ENCODE measurements around the gene FADS1.
A peak's percentile ranks its signal among the peaks of the same experiment; 100 is the strongest.

Gene FADS1
- 6.4 to 9.4 reads per million in 2 donors for total RNA-seq

DNA sequence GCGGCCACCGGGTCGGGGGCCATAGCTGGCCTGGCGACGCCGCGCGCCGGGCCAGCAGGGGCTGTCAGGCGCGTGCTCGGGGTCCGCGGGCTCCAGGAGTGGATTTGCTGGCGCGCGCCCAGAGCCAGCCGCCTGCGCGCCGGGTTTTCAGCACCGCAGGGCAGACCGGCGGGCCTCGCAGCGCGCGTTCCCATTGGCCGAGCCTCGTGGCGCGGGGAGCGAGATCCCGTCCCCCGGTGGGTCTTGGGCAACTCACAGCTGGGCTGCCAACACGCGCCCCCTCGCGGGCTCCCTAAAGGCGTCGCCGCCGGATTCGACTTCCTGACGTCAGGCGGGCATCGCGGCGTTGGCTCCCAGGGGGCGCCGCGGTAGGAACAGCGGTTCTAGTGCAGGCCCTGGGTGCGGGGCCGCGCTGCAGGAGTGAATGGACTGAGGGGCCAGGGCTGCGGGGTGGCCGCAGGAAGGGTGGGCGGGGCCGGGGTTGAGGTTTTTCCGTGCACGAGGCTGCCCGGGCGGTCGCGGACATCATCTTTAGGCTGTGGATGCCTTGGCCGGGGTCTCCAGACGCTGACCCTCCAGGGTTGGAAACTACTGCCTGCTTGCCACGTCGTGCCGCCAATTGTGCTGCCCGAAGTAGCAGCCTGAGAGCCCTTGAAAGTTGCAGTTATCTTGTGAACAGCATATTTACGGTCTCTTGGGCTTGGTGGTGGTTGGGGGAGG lies at the start of gene FADS1:
TSS of gene FADS1 (minus strand) at position 268 of the 720 bp plus-strand sequence. CDS start at position 194, 74 bp downstream.
- peak; percentile 75 for DNase-seq

DNA sequence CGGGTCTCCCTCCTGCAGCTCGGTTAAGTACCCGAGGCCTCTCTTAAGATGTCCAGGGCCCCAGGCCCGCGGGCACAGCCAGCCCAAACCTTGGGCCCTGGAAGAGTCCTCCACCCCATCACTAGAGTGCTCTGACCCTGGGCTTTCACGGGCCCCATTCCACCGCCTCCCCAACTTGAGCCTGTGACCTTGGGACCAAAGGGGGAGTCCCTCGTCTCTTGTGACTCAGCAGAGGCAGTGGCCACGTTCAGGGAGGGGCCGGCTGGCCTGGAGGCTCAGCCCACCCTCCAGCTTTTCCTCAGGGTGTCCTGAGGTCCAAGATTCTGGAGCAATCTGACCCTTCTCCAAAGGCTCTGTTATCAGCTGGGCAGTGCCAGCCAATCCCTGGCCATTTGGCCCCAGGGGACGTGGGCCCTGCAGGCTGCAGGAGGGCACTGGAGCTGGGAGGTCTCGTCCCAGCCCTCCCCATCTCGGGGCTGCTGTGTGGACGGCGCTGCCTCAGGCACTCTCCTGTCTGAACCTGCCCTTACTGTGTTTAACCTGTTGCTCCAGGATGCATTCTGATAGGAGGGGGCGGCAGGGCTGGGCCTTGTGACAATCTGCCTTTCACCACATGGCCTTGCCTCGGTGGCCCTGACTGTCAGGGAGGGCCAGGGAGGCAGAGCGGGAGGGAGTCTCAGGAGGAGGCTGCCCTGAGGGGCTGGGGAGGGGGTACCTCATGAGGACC lies 49.6 kb upstream of the FADS1 start:
- no peak for DNase-seq

DNA sequence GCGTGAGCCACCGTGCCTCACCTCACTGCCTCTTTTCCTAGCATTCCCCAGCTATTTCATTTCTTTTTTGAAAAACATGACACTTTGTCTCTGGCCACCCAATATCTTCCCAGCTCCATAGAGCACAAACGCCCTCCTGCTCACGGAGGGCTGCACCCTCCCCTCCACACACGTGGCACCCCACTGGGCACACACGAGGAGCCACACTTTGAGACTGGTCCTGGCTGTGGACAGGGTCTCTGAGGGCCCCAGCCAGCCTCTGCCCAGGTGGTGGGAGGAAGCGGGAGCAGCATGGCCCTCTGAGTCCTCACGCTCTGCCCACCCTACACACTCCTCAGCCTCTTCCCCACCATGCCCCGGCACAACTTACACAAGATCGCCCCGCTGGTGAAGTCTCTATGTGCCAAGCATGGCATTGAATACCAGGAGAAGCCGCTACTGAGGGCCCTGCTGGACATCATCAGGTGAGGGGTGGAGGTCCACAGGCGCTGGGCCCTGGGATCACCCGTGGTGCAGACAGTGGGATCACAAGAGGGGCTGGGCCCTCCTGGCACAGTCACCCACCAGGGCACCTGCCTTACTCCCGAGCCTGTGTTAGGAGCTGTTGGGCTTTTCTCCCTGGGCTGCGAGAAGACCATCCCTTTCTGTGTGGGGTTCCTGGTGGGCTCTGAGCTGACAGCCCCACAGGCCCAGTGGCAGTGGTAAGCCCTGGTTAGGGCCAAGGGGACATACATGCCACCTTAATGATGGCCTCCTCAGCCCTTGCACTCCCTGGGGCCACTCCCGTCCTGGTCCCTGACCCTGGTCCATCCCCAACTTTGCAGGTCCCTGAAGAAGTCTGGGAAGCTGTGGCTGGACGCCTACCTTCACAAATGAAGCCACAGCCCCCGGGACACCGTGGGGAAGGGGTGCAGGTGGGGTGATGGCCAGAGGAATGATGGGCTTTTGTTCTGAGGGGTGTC lies 48.3 kb upstream of the FADS1 start:
- DNase-seq: no peak

DNA sequence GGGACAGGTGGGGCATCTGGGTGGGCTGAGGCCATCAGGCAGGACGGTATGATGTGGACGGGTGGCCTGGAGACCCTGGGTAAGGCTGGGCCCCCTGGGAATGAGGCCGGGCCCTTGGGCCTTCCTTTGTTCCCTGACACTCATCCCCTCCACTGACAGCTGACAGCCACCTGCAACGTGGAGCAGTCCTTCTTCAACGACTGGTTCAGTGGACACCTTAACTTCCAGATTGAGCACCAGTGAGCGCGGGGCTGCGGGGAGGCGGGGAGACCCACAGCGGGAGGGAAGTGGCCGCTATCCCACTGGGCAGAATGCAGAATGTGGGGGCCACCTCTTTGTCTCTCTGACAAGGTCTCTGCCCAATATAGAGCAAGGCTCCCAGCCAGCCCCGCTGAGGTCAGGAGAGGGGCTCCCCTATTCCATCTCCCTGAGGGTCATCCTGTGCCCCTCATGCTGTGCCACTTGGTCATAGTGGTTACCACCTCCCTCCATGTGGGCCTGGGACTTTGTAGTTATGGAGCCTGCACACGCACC lies 46.8 kb upstream of the FADS1 start:
- DNase-seq: no peak

DNA sequence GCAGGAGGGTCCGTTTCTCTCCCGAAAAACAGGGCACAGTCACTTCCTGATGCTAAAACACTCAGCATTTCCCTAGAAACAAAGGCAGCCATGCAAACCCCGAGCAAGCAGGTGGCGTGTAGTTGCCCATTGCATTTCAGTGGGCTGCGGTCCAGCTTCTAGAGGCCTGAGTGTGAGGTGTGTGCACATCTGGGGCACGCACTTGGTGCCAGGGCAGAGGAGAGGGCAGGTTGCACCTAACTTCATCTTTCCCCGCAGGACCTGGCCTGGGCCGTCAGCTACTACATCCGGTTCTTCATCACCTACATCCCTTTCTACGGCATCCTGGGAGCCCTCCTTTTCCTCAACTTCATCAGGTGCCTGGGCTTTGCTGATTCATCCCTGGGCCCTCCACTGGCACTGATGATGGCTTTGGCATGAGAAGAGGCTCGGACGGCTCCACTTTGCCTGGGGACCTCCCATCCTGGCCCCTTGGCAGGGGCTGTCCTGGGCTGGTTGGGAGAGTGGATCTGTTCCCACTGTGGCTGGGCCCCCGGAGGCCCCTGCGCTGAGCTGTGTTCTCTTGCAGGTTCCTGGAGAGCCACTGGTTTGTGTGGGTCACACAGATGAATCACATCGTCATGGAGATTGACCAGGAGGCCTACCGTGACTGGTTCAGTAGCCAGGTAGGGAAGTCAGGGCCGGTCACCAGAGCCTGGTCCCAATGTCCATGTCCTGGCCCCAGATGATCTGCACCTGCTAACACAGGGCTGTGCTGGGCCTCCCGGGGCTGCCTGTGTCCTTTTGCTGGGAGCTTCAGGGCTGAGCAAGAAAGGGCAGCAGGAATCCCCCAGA lies 46.1 kb upstream of the FADS1 start:
- no peak for DNase-seq

DNA sequence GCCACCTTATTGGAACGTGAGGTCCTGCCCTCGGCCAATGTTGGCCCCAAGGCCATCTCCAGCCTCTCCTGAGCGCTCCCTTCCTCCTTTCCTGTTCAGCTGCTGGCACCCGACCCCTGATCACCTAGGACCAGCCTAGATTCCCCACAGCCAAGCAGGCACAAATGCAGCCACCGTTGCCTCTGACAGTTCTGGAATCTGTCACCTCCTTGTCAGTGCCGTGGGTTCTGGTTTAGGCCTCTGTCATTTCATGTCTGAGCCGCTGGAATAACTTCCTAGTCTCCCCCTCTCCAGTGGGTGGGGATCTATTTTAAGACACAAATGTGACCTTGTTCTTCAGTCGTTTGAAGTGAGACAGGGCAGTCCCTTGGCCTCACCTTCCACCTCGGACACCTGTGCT lies 44.8 kb upstream of the FADS1 start:
- DNase-seq: no peak

DNA sequence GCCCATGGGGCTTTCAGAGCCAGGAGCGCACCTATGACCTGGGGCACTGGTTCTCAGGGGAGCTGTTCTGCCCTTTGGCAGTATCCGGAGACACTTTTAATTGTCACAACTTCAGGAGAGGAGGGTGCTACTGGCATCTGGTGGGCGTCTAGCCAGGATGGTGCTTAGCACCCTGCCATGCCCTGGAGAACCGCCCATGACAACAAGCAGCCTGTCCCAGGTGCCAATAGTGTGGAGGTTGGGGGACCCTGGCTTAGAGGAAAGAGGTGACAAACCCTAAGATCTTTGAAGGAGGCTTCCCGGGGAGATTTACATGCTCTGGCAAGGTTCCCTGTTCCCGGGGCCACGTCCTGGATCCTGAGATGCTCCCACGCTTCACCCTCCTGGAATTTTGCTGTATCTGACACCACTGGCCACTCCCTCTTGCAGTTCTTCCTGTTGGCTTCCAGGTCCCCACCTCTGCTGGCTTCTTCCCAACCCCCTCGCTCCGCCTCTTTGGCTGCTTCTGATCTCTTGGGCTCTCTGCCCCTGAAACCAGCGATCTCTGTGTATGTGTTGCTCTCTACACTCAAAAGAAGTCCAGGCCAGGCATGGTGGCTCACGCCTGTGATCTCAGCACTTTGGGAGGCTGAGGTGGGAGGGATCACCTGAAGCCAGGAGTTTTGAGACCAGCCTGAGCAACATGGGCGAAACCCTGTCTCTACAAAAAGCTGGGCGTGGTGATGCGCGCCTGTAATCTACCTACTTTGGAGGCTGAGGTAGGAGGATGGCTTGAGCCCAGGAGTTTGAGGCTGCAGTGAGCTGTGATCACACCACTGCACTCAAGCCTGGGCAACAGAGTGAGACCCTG lies 43.5 kb upstream of the FADS1 start:
- DNase-seq: no peak

DNA sequence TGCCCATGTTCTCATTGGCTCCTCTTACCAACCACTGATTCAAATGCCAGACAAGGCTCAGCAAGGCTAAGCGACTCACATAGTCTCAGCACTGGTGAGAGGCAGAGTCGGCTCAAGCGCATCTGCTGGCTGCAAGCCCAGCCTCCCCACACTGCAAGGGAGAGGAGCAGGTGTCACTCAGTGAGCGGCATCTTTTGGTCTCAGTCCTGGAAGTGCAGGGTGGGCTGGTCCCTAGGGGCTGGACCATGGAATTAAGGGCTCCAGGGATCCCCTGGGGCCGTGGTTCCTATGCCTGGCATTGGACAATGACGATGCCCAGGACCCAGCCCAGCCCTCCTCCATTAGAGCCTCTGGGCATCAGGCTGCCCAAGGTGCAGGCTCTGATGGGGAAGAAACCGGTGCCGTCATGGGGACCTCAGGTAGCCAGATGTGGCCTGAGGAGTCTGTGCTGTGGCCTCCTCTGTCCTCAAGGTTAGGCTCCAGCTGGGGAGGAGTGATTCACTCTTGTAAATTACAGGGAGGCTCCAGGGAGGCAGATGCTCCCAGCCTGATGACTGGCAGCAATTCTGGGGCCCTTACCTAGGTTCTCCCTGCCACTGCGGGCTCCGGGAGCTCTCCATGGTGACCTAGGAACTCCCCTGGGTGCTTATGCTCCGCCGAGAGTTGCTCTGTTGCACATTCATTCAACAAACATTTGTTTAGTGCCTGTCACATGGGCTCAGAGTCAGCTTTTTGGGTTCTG lies 39.3 kb upstream of the FADS1 start:
- DNase-seq: no peak

DNA sequence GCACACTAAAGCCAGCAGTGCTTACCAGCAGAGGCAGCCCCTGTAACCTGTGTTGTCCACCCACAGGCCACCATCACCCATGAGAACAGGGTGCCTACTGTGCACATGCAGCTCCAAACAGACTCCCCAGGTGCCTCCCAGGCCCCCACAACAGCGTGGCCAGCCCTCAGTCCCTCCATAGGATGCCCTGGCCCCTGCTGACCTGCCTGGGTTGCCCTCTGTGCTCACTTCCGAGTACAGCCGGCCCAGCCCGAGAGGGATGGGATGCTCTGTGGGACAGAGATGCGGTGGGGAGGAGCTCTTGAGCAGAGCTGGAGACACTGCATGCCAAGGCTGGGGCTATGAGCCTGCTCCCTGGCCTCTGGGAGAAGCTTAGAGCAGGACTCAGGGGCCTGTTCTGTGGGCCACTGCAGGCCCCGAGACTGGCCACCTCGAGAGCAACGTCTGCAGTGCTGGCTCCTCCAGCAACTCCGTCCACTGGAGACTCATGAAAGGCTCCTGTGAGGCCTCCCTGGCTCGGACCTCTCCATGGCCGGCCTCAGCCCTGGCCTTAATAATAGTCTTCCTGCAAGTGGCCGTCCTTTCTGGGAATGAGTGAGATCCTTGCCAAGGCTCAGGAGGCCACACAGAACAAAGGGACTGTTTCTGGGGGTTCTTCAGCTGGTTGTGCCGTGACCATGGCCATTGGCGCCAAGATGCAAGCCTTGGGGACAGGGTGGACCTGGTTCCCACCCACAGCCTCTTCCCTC lies 38.3 kb upstream of the FADS1 start:
- no peak for DNase-seq

DNA sequence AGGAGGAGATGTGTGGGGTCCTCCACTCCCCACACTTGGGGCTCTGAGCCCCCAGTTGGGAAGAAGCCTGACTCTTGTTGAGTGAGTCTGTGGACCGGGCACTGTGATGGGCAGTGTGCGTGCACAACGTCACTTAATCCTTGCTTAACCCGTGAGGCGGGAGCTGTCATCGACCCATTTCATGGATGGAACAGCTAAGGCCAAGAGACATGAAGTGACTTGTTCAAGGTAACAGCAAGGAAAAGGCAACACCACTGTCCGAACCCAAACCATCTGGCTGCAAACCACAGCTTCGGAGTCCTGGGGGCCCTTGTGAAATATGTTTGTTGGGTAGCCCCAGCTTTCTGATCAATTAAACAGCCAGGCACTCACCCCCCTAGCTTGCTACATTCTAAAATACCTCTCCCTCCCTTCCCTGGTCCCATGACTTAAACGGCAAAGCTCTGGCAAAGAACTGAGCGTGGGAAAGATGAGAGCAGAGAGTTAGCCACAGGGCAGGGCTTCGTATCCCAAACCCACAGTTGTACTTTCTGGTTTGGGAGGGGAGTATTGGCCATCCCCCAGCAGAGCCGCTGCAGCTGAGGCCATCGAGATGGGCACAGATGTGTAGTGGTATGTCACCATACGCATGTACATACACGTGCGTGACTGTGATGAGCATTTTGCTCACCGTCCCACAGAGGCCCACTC lies 37.5 kb upstream of the FADS1 start:
- no peak for DNase-seq

DNA sequence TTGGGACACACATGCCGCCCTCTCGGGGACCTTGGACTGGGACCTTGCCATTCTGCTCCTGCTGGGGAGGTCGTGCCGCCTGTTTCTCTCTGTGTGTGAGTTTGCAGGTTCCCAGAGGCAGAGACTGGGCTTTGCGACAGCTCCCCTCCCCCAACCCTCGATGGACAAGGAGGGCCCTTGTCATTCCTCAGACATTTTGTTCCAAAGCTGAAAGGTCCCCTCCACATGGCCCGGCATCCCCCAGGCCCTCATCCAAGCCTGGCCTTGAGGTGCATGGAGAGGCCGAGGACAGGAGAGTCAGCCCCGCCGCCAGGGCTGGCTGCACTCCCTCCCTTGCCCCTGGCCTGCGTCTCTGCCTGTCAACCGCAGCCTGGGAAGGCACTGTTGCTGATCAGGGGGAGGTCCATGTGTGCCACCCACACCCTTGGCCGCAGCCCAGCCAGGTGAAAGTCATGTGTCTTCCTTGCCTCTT lies 36.9 kb upstream of the FADS1 start:
- no peak for DNase-seq

DNA sequence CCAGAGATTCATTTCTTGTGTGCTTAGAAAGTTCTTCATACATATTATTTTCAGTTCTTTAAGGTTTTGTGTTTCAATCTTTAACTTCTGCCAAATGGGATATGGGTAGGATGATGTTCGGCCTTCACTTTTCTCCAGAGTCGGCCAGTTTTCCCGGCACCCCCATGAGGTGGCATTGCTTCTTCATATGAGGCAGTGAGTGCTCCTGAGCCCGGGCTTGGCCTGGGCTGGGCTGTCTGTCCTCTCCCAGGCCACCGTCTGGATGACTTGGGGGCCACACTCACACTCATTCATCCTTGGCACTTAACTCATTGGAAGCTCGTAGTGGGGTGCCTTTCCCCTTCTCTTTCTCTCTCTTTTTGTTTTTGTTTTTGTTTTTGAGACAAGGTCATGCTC lies 35.1 kb upstream of the FADS1 start:
- DNase-seq: no peak

DNA sequence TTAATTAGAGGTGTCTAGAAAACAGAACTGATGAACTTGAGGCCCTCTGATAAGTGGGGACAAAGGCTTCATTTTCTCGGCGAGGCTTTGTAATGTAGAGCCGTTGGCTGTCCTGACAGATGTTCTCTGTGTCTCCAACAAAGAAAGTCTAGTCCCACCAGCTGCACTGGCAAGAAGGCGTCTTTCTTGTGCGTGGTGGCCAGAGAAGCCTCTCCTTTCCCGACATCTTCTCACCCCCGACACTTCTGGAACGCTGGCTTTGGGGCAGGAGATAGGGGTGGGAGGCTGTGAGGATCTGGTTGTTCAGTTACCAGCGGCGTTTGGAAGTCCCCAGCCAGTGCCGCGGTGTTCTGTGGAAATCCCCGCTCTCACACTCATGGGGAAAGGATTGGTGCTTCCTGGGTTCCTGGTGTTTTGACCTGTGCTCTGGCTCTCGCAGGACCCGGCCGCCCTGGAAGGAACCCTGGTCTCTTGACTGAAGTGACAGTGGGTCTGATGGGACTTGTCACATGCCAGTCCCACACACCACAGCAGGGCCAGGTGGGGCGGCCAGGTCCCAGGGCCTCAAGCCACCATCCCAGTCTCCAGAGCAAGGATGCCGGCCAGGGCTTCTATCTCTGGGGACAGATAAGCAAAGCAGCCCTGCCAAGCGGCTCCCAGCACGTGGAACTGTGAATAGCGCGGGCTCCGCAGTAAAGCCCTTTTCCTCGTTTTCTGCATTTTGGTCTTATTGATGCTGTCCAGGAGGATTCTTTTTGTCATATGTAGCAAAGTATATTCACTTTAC lies 34.5 kb upstream of the FADS1 start:
- no peak for DNase-seq

DNA sequence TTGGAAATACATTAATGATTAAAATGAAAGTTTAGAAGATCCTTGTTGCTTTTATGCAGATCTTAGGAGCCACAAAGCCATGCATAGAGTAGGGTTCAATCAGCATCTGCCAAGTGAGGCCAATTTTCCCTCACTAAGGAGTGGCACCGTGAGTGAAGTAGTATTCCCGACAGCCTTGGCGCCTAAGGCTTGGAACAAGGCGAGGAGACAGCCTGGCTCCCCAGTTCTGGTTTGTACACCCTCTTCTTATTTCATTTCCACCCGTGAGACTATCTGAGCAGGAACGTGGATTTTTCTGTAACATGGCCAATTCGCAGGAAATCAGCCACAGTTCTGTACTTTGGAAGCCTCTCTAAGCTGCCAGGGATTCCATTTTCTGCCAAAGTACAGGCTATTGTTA lies 33.9 kb upstream of the FADS1 start:
- DNase-seq: no peak

DNA sequence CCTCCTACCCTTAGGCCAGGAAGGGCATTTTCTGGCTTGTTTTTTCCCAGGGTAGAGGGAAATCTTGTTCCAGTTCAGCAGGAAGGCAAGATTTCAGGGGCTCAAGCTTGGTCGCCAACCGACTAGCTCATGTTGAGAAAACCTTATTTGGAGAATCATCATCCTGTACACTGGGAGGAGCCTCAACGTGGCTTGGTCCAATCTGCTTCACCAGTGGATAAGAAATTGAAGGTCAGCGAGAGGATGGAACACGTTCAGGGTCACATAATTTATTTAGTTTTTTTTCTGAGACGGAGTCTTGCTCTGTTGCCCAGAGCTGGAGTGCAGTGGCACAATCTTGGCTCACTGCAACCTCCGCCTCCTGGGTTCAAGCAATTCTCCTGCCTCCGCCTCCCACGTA lies 31.8 kb upstream of the FADS1 start:
- DNase-seq: no peak

DNA sequence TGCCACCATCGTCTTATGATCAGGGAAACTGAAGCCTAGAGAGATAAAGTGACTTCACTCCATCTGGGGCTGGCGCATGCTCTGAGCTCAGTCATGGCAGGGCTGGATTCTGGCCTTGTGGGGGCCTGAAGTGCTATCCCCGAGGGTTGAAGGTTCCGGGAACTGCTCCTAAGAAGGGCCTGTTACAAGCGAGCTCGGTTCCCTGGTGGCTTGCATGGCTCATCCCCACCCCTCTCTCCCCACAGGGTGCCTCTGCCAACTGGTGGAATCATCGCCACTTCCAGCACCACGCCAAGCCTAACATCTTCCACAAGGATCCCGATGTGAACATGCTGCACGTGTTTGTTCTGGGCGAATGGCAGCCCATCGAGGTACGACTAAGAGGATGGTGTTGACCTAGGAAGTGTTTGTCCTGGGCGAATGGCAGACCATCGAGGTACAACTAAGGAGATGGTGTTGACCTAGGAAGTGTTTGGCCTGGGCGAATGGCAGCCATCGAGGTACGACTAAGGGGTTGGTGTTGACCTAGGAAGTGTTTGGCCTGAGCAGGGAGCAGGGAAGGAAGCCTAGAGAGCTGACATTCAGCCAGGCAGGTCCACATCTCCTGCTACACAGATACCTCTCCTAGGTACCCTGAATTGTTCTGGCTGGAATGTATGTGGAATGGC lies 31.2 kb upstream of the FADS1 start:
- no peak for DNase-seq

DNA sequence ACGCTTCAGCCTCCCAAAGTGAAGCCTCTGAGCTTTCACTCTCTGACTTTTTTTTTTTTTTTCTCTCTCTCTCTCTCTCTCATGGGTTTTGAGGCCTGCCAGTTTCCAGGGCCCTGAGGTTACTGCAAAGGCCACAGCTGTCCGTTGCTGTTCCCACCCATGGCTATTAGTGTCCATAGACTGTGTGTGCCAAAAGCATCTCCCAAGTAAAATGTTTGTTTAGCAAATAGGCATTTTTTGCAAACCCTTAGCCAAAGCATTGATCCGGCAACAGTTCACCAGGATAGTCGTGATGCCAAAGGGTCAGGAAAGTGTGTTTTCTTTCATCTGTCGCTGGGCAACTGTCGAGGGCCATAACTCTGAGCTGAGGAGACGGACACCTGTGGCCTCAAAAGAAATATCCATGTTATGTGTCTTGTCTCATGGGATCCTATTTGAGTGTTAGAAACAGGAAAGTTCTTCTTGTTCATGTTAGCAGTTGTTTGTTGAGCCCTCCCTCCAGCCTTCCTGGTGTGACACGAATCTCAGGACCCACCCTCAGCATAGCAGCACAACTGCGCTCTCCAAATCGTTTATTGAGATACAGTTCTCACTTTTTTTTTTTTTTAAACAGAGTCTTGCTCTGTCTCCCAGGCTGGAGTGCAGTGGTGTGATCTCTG lies 29.7 kb upstream of the FADS1 start:
- DNase-seq: no peak

Measured in T-helper 9 cell (primary cell).